Hematopoietic multipotent progenitor cell (in vitro differentiated cells): ENCODE data around the gene PRXL2C. TPM values are rescaled to one million over a fixed set of nuclear protein-coding genes. Genes with fewer than 3 reads are reported as not detected.
"Not testable (repeated sequence)": the region's sequence is repeated elsewhere in the genome, so short reads cannot be mapped to it uniquely, and the experiment has no call there.

ENCODE experiments used
- DNase-seq, 3 donors: peaks; one replicate each; pipeline ENCODE4 v3.0.0-alpha.2; 2011 to 2015; ENCODE audit warnings: low read depth in 2 of 3, low spot score in 2 of 3
- total RNA-seq: library from RNA; depleted of rRNA; stranded (reverse); fragments of >200 nt; gene quantifications from one replicate; pipeline ENCODE4 v1.2.3, GENCODE V29; 2012

Gene PRXL2C
- 17.8 TPM for total RNA-seq

- DNase-seq = peak; percentile 46 to 89 (median 84)
Measured at GRCh38 chr9:96655198-96655851, at the start of gene PRXL2C. TSS of gene PRXL2C (minus strand) at chr9:96655317. CDS start at chr9:96655281, 36 bp downstream.

- not testable (repeated sequence) for DNase-seq
Measured at GRCh38 chr9:96700721-96701375, 45.7 kb upstream of the PRXL2C start.

GRCh38 chr9:96691326-96691725 is 36.2 kb upstream of the PRXL2C start:
- no peak for DNase-seq

- DNase-seq = no peak
Measured at GRCh38 chr9:96688745-96689464, 33.8 kb upstream of the PRXL2C start.

GRCh38 chr9:96688187-96688586 is 33.1 kb upstream of the PRXL2C start:
- no peak for DNase-seq

GRCh38 chr9:96686638-96687335 is 31.7 kb upstream of the PRXL2C start:
- peak; percentile 64 to 87 (median 84) for DNase-seq

- DNase-seq = peak in 2 of 3 donors; percentile 31 to 66
Measured at GRCh38 chr9:96680812-96681499, 25.8 kb upstream of the PRXL2C start.

- no peak for DNase-seq
Measured at GRCh38 chr9:96674906-96675538, 19.9 kb upstream of the PRXL2C start.

GRCh38 chr9:96673786-96674185 is 18.7 kb upstream of the PRXL2C start:
- DNase-seq = not testable (repeated sequence)

- DNase-seq = no peak
Measured at GRCh38 chr9:96668868-96669534, 13.9 kb upstream of the PRXL2C start.

- no peak for DNase-seq
Measured at GRCh38 chr9:96667363-96667728, 12.2 kb upstream of the PRXL2C start.

GRCh38 chr9:96666653-96667362 is 11.7 kb upstream of the PRXL2C start:
- peak in 2 of 3 donors; percentile 61 to 73 for DNase-seq

GRCh38 chr9:96665789-96666188 is 10.7 kb upstream of the PRXL2C start:
- DNase-seq = no peak

- DNase-seq = no peak
Measured at GRCh38 chr9:96663506-96664120, 8.5 kb upstream of the PRXL2C start.

GRCh38 chr9:96661711-96662110 is 6.6 kb upstream of the PRXL2C start:
- DNase-seq = no peak

- DNase-seq = no peak
Measured at GRCh38 chr9:96660692-96661248, 5.7 kb upstream of the PRXL2C start.

GRCh38 chr9:96654450-96655197 is 493 bp downstream of the PRXL2C start:
- DNase-seq = peak; percentile 60 to 96 (median 92)
